HG02973 (cell line): ENCODE results near the gene KCNMA1.

Experiments used
- ATAC-seq: cut with Tn5 transposase; IDR thresholded peaks from one replicate; pipeline ENCODE4 v1.9.1; 2021; ENCODE audit warnings: moderate library complexity; ENCODE audit not compliant: unreplicated experiment

KCNMA1 gene

DNA sequence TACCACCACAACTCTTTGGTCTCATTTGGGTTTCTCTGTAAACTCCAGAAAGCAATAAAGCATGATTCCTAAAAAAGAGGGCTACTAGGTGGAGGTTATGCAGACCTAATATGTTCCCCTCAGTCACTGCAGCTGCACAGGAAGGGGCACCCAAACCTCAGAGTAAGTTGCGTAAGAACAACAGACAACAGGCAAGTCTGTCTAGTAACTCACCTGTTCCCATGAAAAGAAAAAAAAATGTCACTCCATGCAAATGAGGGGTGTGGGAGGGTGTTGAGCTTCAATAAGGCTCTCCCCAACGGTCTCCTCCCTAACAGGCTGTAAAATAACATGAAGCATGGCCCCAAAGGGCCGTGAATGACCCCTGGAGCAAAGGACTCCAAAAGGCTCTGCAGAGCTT is 461.4 kb downstream of the KCNMA1 start:
- no peak for ATAC-seq

DNA sequence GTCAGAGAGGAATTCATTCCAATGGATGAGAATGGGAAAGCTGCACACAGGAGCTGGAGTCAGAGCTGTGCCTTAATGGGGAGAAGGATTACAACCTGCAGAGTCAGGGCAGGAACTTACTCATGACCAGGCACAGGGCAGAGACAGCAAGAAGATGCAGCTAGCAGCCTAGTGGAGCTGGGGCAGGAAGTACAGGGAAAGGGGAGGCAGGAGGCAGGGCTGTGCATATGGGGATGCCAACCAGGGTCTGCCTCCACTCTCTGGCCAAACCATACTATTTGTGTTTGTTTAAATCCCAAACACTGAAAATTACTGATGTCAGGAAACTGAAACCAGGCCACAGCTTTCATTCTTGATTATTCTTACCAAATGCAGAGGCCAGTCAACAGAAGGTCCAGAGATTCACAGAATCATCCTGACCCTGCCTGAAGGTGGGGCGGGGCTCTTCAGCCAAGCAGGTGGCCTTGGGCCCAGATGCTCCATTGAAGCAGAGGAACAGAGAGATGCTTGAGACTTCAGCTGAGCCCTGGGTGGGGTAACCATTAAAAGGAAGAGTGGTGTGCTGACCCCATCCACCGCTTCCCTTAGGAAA is 461.9 kb downstream of the KCNMA1 start:
- ATAC-seq, result no peak

DNA sequence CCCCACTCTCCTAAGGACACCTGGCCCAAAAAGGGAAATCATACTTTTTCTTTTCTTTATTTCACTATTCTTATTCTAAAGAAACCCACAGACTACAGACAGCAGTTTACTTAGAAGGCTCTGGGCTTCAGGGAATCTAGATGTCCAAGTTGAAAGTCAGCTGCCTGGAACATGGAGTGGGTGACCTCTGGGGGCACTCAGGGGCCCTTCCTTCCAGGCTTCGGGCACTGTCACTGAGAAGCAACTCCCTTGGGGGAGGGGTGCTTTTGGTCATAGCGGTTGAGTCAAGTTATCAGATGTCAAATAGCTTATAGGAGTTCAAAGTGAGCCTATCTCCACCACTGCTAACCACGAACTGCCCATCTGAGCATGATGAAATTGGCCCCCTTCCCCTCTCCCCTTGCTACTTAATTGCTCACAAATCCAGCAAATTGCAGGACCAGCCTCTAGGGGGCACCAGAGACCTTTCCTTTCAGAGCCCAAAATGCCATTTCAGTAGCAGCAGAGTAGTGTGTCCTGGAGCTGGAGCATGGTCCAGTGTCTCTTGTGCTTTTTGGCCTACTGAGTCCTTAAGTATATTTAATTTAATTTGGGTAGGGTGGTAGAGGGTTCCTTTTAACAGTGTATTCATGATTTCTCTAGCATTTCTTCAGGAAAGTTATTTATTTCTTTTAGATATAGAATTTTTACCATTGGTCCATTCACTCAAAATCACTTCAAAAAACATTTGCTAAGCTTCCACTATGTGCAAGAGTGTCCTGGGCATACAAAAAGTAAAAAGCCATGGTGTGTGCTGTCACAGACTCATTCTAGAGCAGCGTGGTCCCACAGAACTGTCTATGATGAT is 463.8 kb downstream of the KCNMA1 start:
- peak; percentile 58 for ATAC-seq

- ATAC-seq, result no peak
Measured at GRCh38 chr10:77172086-77172485, 465.5 kb downstream of the KCNMA1 start.

DNA sequence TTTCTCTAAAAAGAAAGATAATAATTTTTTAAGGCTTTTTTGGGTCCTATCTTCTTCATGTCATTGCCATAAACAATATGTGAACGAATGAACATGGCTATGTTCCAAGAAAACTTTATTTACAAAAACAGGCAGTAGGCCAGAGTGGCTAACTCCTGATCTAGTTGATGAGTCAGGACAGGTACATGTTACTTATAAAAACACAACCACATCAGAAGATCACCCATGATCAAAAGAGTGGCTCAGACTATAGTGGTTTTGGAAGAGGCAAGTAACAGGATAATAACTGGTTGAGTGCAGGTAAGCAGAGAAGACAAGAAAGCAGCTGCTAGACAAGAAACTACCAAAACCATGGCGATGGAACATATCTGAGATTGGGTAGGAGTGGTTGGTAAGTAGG is 468.7 kb downstream of the KCNMA1 start:
- no peak for ATAC-seq

- ATAC-seq, result no peak
Measured at GRCh38 chr10:77168161-77168560, 469.4 kb downstream of the KCNMA1 start.

- ATAC-seq, result no peak
Measured at GRCh38 chr10:77165445-77166208, 472.0 kb downstream of the KCNMA1 start.

DNA sequence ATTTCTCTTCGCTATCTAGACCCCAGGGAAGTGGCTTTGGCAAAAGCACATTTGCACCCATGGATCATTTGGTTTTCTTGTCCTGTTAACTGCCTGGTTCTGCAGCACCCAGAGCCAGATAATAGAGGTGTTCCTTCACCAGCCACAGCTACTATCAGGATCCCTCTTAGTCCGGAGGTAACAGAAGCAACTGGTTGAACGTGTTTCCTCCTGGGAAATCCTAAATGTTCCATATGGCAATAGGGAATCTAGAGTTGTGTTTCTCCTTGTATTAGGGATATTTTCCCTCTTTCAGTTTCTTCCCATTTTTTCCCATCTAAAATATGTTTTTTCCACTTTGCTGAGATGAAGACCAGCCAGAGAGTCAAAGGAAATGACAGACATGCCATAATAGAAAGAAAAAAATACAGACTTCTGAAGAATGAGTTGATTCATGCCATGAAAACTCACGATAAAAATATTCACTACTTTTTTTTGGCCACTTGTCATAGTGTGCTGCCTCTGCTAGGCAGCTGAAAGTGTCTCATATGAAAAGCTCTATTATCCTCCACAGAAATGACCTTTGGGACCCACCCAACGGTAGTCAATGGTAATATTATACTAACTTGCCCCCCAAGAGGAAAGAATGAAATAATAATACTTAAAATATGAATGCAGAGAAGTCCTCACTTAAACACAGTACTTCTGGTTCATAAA is 472.8 kb downstream of the KCNMA1 start:
- no peak for ATAC-seq

- no peak for ATAC-seq
Measured at GRCh38 chr10:77163670-77164348, 473.8 kb downstream of the KCNMA1 start.

GRCh38 chr10:77162697-77163096 is 474.9 kb downstream of the KCNMA1 start:
- no peak for ATAC-seq

DNA sequence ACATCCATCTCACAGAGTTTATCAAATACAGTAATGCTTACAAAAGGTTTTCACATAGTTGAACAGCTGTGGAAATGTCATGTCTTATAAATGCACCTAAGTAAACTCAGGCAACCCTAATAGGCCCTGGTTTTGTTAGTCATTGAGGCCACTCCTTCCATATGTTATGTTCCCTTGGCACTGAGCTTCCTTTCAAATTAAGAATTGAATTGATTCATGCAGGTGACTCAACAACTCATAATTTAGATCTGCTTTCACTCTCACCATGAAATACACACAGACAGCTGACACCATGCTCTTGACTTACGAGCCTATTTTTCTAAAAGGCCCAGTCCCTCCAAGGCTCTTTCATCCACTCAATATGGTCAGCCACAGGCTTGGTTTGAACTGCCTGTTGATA is 476.9 kb downstream of the KCNMA1 start:
- ATAC-seq, result no peak

DNA sequence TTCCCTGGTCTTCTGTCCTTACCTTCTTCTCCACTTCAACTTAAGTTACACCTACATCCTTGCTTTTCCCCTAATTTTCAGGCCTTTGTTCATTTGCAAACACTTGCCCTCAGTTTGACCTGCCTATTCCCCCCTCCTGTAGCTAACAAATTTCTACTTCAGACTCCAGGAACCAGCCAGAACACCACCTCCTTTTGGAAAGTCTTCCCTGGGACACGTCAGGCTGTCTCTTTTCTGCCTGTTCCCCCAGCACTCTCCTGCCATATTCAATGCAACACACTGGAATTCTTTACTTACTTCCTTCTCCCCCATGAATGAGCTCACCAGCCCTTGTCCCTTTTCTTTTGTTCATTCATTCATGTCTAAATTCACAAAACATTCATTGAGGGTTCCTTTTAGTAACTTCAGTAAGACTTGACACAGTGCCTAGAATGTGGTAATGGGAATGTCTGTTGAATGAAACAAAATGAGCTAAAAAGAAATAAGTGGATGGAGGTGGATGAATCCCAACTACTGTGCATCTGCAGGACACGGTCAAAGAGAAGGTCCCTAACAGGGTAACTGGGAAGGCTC is 478.0 kb downstream of the KCNMA1 start:
- no peak for ATAC-seq

DNA sequence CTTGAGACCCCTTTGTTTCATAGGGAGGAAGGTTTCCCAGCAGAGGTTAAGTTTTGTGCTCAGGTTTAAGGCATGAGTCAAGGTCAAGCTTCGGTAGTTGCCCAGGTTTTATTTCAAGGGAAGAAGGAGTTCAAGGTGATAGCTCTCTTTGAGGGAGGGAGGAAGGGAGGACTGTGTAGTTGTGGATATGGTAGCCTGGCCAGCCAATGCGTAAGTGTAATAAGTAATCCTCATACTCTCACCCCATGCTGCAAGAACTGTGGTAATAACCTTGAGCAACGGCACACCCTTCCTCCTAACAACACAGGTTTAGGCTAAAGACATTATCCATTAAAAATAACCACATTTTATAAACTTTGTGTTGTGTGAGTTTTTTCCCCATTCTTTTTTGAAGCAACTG is 478.9 kb downstream of the KCNMA1 start:
- ATAC-seq, result no peak

- ATAC-seq, result no peak
Measured at GRCh38 chr10:77157248-77158019, 480.2 kb downstream of the KCNMA1 start.

- no peak for ATAC-seq
Measured at GRCh38 chr10:77156406-77156879, 481.2 kb downstream of the KCNMA1 start.

GRCh38 chr10:77152256-77152655 is 485.4 kb downstream of the KCNMA1 start:
- no peak for ATAC-seq

GRCh38 chr10:77151408-77151807 is 486.2 kb downstream of the KCNMA1 start:
- no peak for ATAC-seq

- ATAC-seq, result no peak
Measured at GRCh38 chr10:77149706-77150105, 487.9 kb downstream of the KCNMA1 start.

DNA sequence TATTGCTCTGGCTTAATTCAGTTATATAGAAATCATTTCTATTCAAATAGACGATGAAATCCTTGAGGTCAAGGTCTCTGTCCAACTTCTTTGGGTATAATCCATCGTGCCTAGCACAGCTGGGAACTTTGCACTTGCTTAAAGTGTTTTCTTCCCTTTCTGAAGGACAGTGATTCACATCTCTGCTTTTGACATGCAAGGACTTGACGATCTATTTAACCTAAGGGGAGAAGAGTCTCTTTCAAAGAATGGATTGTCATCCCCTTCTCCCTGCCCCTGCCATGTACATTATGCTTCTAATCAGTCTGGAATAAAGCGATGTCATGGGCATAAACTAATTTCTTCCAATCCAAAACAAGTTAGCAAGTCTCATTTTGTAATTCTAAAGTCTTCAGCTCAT is 488.6 kb downstream of the KCNMA1 start:
- no peak for ATAC-seq
